SJCRH30 (cell line): ENCODE data around the gene IFT81. TPM values are rescaled to one million over a fixed set of nuclear protein-coding genes. Genes with fewer than 3 reads are reported as not detected.
"Not testable (repeated sequence)": the region's sequence is repeated elsewhere in the genome, so short reads cannot be mapped to it uniquely, and the experiment has no call there.

Source experiments
- DNase-seq, 2 experiments: peaks; one replicate each; pipeline ENCODE4 v3.0.0-alpha.2; 2015 to 2020
- H3K27ac ChIP-seq: fragments of 250-450 bp; sonication (Bioruptor Pico); 2 replicates; pipeline ENCODE4 v1.5.1; 2020; ENCODE audit warnings: mild to moderate bottlenecking, moderate library complexity
- H3K27me3 ChIP-seq: fragments of 250-450 bp; sonication (Bioruptor Pico); 2 replicates; pipeline ENCODE4 v1.5.1; 2020; ENCODE audit warnings: mild to moderate bottlenecking, moderate library complexity
- H3K36me3 ChIP-seq: fragments of 250-450 bp; sonication (Bioruptor Pico); 2 replicates; pipeline ENCODE4 v1.5.1; 2020; ENCODE audit warnings: mild to moderate bottlenecking, moderate library complexity
- H3K4me1 ChIP-seq: fragments of 250-450 bp; sonication (Bioruptor Pico); 2 replicates; pipeline ENCODE4 v1.5.1; 2020; ENCODE audit warnings: mild to moderate bottlenecking, moderate library complexity
- H3K4me3 ChIP-seq: fragments of 250-450 bp; sonication (Bioruptor Pico); 2 replicates; pipeline ENCODE4 v1.5.1; 2020; ENCODE audit warnings: mild to moderate bottlenecking, moderate library complexity
- H3K9me3 ChIP-seq: fragments of 250-450 bp; sonication (Bioruptor Pico); replicated peaks from 2 replicates; pipeline ENCODE4 v1.5.1; 2020; ENCODE audit warnings: mild to moderate bottlenecking, moderate library complexity
- total RNA-seq: library from RNA; depleted of rRNA; stranded (reverse); fragments of >200 nt; shearing (Covaris generic); gene quantifications from 2 replicates; pipeline ENCODE4 v1.2.3, GENCODE V29; 2014

The IFT81 gene
- total RNA-seq, 1 experiment from 2014 or later: 16.9 TPM

DNA sequence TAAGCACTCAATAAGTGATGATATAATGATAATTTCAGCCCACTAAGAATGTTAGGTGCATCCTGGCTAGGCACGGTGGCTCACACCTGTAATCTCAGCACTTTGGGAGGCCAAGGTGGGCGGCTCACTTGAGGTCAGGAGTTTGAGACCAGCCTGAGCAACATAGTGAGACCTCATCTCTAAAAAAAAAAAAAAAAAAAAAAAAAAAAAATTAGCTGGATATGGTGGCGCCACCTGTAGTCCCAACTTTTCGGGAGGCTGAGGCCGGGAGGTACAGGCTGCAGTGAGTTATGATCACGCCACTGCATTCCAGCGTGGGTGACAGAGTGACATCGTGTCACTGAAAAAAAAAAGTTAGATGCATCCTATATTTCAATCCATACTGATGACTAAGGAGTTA, 6.9 kb upstream of the IFT81 start:
- not testable (repeated sequence) for H3K27me3 ChIP-seq, H3K36me3 ChIP-seq, H3K4me3 ChIP-seq, H3K9me3 ChIP-seq, DNase-seq, H3K27ac ChIP-seq, H3K4me1 ChIP-seq

DNA sequence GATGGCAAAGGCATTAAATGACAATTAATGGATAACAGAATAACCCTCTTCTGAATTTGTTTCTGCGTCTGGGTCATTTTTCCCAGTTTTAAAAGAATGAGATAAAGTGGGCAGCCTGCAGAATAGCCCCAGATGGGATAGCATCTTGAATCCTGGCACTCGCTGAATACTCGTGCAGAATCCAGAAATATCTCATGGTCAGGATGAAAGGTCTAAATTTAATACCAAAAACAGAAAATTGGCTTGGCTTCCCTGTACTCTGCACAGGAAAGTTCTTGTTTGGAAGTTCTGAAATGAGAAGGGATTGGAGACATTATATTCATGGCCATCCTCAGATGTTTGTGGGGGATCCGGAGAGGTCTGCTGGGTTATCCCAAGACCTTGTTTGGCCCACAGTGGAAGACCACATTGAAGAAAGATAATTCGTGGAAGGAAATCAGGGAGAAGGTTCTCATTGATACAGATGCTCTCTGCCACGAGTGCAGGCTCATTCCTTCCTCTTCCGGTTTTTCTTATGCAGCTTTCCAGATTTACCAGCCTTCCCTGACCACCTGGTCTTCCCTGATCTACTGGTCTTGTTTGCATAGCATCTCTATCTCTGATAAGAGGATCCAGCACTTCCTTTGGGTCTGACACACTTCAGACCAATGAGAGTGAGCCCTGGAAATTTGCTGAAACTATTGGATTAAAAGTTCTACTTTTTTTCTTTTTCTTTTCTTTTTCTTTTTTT, 6.0 kb upstream of the IFT81 start:
- DNase-seq: no peak
- H3K27ac ChIP-seq: no peak overlapping the region
- H3K4me1 ChIP-seq: no peaks in the 10 kb centered on the region
- H3K9me3 ChIP-seq: no peaks in the 10 kb centered on the region
- no peaks in the 10 kb centered on the region for H3K27me3 ChIP-seq
- no peak overlapping the region for H3K4me3 ChIP-seq
- no peaks in the 10 kb centered on the region for H3K36me3 ChIP-seq

DNA sequence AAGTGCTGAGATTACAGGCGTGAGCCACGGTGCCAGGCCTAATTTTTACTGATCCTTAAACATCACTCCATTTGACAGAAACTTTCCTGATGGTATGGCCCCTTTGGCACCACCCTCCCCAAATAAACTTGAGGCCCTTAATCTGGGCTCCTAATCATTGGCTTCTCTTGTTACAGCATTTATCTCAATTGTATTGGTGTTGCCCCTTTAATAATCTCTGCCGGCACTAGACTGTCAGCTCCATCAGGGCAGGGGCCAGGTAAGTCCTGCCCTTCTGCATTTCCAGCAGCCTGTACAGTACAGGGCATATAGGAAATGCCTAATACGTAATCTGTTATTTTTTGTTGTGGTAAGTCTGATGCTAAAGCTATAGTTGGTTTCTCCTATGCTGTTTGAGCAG, 1.2 kb upstream of the IFT81 start:
- no peak overlapping the region for H3K27ac ChIP-seq
- no peaks in the 10 kb centered on the region for H3K36me3 ChIP-seq
- H3K4me1 ChIP-seq: peaks cover 3% of the 10 kb centered on the region; the same call in 1 of the 2 replicates
- no peaks in the 10 kb centered on the region for H3K9me3 ChIP-seq
- no peak overlapping the region for H3K4me3 ChIP-seq
- no peaks in the 10 kb centered on the region for H3K27me3 ChIP-seq
- DNase-seq: no peak

DNA sequence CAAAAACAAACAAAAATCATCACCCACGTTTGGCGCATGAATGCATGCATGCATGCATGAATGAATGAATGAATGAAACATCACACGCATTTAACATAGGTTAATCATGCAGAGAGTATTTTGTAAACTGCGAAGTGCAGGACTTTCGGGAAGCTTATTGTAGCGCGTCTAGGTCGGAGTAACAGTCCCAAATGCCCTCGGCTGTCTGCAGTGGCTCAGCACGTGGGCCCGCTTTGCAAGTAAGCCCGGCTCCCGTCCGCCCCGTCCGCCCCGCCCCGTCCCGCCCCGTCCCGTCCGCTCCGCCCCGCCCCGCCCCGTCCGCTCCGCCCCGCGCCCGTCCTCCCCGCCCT, 263 bp upstream of the IFT81 start:
- H3K4me3 ChIP-seq: peak overlapping the region; percentile 100
- H3K36me3 ChIP-seq: no peaks in the 10 kb centered on the region
- peaks cover 3% of the 10 kb centered on the region; the same call in 1 of the 2 replicates for H3K4me1 ChIP-seq
- H3K27me3 ChIP-seq: no peaks in the 10 kb centered on the region
- H3K9me3 ChIP-seq: no peaks in the 10 kb centered on the region
- no peak overlapping the region for H3K27ac ChIP-seq
- DNase-seq: no peak

DNA sequence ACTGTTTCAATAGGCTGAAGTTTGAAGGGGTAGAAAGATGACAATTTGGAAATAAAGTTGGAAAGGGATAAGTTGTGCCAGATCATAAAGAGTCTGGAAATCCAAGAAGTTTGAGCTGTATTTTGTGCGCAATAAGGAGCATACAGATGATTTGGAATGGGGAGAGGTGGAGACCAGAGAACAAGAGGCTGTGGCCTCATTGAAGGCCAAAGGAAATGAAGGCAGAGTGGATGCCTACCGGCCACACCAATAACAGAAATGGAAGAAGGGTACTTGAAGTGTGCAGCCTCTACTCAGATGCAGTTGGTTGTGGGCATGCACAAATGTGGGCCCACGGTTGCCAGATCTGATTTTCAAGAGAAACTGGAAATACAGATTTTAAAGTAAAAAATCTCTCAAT, 2.4 kb downstream of the IFT81 start:
- Histone ChIP-seq H3K36me3 (peaks cover under 1% of the 10 kb centered on the region; the same call in 1 of the 2 replicates), H3K27ac (no peak overlapping the region), H3K4me1 (peaks cover 3% of the 10 kb centered on the region; the same call in 1 of the 2 replicates), H3K27me3 (no peaks in the 10 kb centered on the region), H3K9me3 (no peaks in the 10 kb centered on the region), H3K4me3 (no peak overlapping the region)
- no peak for DNase-seq

DNA sequence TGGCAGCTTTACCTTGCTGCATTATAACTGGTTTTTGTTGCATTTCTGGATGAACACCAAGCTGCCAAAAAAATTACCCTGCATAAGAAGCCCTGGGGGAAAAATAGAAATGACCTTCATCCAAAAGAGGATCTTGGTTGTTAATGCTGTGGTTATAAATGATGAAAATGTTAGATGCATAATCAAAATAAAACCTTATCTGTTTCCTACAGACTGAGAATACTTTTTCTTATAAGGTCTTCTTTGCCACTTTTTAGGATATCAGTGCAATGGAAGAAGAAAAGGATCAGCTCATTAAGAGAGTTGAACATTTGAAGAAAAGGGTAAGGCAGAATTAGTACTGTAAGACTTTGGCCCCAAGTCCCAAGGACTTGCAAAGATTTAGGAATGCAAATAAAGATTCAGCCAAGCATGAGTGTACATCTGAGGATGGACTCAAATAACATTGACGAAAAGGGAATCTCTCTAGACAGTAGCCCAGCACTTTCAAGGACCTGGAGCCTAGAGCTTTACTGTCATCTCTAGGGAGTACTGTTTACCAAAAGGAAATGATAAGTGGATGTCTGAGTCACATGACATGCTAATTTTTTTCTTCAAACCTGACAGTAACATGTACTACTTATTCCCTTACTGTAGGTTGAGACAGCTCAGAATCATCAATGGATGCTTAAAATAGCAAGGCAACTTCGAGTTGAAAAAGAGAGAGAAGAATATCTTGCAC, 10.7 kb downstream of the IFT81 start:
- H3K27ac ChIP-seq: no peak overlapping the region
- H3K4me3 ChIP-seq: no peak overlapping the region
- no peaks in the 10 kb centered on the region for H3K9me3 ChIP-seq
- peaks cover 7% of the 10 kb centered on the region; the same call in 1 of the 2 replicates for H3K36me3 ChIP-seq
- no peaks in the 10 kb centered on the region for H3K27me3 ChIP-seq
- no peaks in the 10 kb centered on the region for H3K4me1 ChIP-seq
- no peak for DNase-seq

DNA sequence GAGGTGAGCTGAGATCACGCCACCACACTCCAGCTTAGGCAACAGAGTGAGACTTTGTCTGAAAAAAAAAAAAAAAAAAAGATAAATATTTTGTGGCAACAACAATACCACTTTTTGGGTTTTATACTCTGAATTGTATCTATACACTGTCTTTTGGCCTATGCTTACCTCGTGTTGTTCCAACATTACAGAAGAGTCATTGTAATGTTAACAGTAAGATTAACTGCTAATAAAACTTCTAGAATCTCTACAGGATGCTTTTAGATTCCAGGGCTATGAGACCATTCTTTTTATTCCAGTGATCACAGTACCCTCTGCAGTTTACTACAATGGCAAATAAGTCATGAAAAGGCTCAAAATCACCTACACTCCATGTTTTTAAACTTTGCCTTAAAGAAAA, 11.6 kb downstream of the IFT81 start:
- Histone ChIP-seq H3K27ac (no peak overlapping the region), H3K36me3 (peaks cover 7% of the 10 kb centered on the region; the same call in 1 of the 2 replicates), H3K4me3 (no peak overlapping the region), H3K4me1 (no peaks in the 10 kb centered on the region), H3K9me3 (no peaks in the 10 kb centered on the region), H3K27me3 (no peaks in the 10 kb centered on the region)
- no peak for DNase-seq

DNA sequence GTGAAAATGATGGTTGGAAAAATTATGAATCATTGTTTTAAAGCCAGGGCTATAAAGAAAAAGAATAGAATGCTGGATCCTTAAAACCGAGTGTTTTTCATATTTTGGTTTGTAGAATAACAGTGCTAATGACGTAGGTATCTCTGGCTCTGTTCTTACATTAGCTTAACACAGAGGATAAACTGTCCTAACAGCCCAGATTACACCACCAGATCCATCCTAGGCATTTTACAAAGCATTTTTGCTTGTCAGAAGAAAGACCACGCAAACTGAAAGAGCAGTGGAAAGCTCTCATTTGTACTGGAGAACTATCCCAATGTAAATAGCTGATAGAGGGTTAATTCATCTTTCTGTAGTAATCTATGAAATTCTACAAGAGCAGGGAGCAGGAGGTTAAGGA, 13.6 kb downstream of the IFT81 start:
- no peaks in the 10 kb centered on the region for H3K27me3 ChIP-seq
- H3K27ac ChIP-seq: no peak overlapping the region
- H3K9me3 ChIP-seq: no peaks in the 10 kb centered on the region
- H3K4me1 ChIP-seq: no peaks in the 10 kb centered on the region
- H3K4me3 ChIP-seq: no peak overlapping the region
- DNase-seq: no peak
- H3K36me3 ChIP-seq: peaks cover 2% of the 10 kb centered on the region; the same call in 1 of the 2 replicates

DNA sequence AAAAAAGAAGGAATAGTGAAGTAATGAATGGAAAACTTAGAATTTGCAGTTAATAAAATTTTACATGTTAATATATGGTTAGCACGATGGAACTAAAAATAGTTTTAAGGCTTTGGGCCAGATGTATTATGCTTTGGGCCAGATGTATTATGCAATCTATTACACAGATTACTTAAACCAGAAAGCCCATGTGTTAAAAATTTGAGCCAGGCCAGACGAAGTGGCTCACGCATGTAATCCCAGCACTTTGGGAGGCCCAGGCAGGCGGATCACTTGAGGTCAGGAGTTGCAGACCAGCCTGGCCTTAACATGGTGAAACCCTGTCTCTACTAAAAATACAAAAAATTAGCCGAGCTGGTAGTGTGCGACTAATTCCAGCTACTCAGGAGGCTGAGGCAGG, 17.2 kb downstream of the IFT81 start:
- Histone ChIP-seq H3K9me3 (no peaks in the 10 kb centered on the region), H3K27ac (no peak overlapping the region), H3K4me1 (no peaks in the 10 kb centered on the region), H3K27me3 (no peaks in the 10 kb centered on the region), H3K4me3 (no peak overlapping the region), H3K36me3 (no peaks in the 10 kb centered on the region; the same call in 1 of the 2 replicates)
- no peak for DNase-seq

DNA sequence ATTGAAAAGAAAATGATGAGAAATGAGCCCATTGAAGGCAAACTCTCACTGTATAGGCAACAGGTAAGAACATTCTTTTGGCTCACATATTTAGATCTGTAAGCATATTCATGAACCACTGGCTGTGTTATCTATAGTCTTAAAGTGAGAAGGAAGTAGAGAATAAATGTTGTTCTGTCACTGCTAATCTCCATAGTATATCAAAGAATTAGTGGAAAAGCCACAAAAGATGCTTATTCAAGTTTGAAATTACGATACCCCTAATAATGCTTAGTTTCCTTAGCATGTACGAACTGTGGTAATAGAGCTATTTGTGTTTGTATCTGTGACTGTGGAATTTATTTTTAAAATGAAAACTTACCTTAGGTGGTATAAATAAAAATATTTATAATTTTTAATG, 22.8 kb downstream of the IFT81 start:
- Histone ChIP-seq H3K36me3 (no peaks in the 10 kb centered on the region; the same call in none of the 2 replicates), H3K27me3 (no peaks in the 10 kb centered on the region)

DNA sequence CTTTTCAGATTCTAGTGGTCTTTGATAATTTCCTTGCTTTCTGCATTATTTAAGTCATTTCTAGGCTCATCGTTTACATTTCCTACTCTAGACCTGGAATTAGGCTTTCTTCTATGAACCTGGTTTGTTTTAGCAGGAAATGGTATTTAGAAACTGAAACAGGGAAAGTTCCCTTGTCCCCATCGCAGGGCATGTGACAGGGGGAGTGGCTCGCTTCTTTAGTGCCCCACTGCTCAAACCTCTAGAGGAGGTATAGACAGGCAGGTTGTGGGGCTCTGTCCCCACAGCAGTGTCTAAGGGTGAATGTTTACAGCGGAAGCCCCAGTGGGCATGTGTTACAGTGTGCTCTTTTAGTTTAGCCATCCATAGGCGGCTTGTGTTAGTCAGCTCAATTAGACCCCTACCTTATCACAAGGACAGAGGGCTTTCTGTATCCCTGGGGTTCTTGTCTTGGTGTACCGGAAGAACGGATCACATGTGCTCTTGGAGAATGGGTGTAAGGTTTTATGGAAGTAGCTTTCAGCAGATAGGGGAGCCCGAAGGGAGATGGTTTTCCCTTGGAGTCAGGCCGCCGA, 25.0 kb downstream of the IFT81 start:
- H3K27me3 ChIP-seq: no peaks in the 10 kb centered on the region
- no peaks in the 10 kb centered on the region; the same call in none of the 2 replicates for H3K36me3 ChIP-seq
- DNase-seq: no peak
- no peaks in the 10 kb centered on the region for H3K4me1 ChIP-seq
- no peaks in the 10 kb centered on the region for H3K9me3 ChIP-seq
- H3K27ac ChIP-seq: no peak overlapping the region
- H3K4me3 ChIP-seq: no peak overlapping the region

More for the DNA sequence above, 22.8 kb downstream of the IFT81 start:
- Histone ChIP-seq H3K27ac (no peak overlapping the region), H3K9me3 (no peaks in the 10 kb centered on the region), H3K4me1 (no peaks in the 10 kb centered on the region), H3K4me3 (no peak overlapping the region)
- no peak for DNase-seq

DNA sequence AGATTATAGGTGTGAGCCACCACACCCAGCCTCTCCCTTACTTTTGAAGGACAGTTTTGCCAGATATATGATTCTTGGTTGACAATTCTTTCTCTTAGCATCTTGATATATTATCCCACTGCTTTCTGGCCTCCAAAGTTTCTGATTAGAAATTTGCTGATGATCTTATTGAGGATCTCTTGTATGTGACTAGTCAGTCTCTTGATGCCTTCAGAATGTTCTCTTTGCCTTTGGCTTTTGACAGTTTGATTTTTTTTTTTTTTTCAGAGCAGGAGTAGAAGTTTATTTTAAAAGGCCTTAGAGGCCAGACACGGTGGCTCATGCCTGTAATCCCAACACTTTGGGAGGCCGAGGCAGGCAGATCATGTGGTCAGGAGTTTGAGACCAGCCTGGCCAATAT, 32.6 kb downstream of the IFT81 start:
- no peak for DNase-seq
- Histone ChIP-seq H3K9me3 (peaks cover 9% of the 10 kb centered on the region), H3K4me1 (no peaks in the 10 kb centered on the region), H3K27me3 (no peaks in the 10 kb centered on the region), H3K36me3 (peaks cover 7% of the 10 kb centered on the region), H3K27ac (no peak overlapping the region), H3K4me3 (no peak overlapping the region)

DNA sequence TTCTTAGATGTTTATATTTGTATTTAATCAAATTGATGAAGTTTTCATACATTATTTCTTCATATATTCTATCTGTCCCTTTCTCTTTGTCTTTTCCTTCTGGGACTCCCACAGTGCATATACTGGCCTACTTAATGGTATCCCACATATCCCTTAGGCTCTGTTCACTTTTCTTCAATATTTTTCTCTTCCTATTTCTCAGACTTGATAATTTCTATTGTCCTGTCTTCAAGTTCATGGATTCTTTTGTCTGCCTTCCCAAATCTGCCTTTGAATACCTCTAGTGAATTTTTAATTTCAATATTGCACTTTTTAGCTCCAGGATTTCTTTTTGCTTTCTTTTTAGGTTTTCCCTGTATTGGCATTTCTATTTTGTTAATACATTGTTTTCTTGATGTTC, 33.4 kb downstream of the IFT81 start:
- no peak for DNase-seq

DNA sequence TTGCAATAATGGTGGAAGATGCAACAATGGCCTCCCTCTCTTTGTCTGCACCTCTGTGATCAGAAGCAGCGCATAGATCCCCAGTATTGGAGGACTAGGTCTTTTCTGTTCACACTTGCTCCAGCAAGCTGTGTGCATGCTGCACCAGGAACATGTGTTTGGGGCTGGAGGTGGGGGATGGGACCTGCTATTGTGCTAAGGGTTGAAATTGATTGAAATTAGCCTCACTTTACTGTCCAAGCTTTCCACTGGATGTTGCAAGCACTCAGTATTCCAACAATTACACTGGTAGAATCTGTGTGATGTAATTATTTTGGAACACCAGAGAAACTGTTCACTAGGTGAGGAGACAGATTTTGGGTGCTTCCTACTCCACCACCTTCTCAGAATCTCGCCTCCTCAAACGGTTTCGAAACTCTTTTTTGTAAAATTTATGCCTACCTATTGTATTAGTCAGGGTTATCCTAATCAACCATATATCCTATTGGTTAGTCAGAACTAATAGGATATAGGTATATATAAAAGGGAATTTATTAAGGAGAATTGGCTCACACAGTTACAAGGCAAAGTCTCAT, 35.6 kb downstream of the IFT81 start:
- no peak overlapping the region for H3K4me3 ChIP-seq
- H3K27ac ChIP-seq: no peak overlapping the region
- H3K27me3 ChIP-seq: no peaks in the 10 kb centered on the region
- DNase-seq: no peak
- H3K36me3 ChIP-seq: peaks cover 10% of the 10 kb centered on the region
- H3K4me1 ChIP-seq: no peaks in the 10 kb centered on the region
- peaks cover 9% of the 10 kb centered on the region for H3K9me3 ChIP-seq

More for the DNA sequence above, 33.4 kb downstream of the IFT81 start:
- H3K27me3 ChIP-seq: no peaks in the 10 kb centered on the region
- peaks cover 9% of the 10 kb centered on the region for H3K9me3 ChIP-seq
- H3K4me1 ChIP-seq: no peaks in the 10 kb centered on the region
- H3K4me3 ChIP-seq: no peak overlapping the region
- peaks cover 7% of the 10 kb centered on the region for H3K36me3 ChIP-seq
- H3K27ac ChIP-seq: no peak overlapping the region
